ENCODE data around the gene TMPRSS9.
A peak's percentile ranks its signal among the peaks of the same experiment; 100 is the strongest.

The TMPRSS9 gene

GRCh38 chr19:2423915-2424685 lies 64.0 kb downstream of the TMPRSS9 start:
- no peak for TF ChIP-seq CTCF (IDR thresholded peaks at IDR 0.05; ENCODE audit: control extremely low read depth, extremely low read depth, low read depth, missing control alignments)
- ChIA-PET CTCF (interaction anchor here (1.3 kb wide), 1 partner anchor 268 kb away, joined by 3 read pairs; no protein-coding TSS in a partner anchor), POLR2A (interaction anchor here (0.7 kb wide), 1 partner anchor 272 kb away, joined by 7 read pairs; no protein-coding TSS in a partner anchor)
- DNase-seq (ENCODE audit: extremely low spot score), result no peak

GRCh38 chr19:2424686-2425621 lies 64.9 kb downstream of the TMPRSS9 start:
- TF ChIP-seq CTCF (IDR thresholded peaks at IDR 0.05; ENCODE audit: control extremely low read depth, extremely low read depth, low read depth, missing control alignments), result no peak
- DNase-seq (ENCODE audit: extremely low spot score), result no peak
- CTCF ChIA-PET, result interaction anchor here (1.7 kb wide), 1 partner anchor 29 kb away, joined by 3 read pairs; no protein-coding TSS in a partner anchor
- POLR2A ChIA-PET, result interaction anchor here (0.7 kb wide), 1 partner anchor 273 kb away, joined by 7 read pairs; no protein-coding TSS in a partner anchor

GRCh38 chr19:2425622-2426581 lies 65.8 kb downstream of the TMPRSS9 start:
- no peak for TF ChIP-seq CTCF (IDR thresholded peaks at IDR 0.05; ENCODE audit: control extremely low read depth, extremely low read depth, low read depth, missing control alignments)
- no peak for DNase-seq (ENCODE audit: extremely low spot score)
- POLR2A ChIA-PET, result no interaction called here
- CTCF ChIA-PET, result interaction anchor here (1.1 to 1.7 kb wide), 2 partner anchors 28 to 211 kb away, joined by 3 read pairs; no protein-coding TSS in a partner anchor

- CTCF ChIA-PET, result interaction anchor here (1.1 to 1.8 kb wide), 5 partner anchors 11 to 210 kb away, joined by 3 to 6 read pairs (median 4); no protein-coding TSS in a partner anchor
- TF ChIP-seq CTCF (IDR thresholded peaks at IDR 0.05; ENCODE audit: control extremely low read depth, extremely low read depth, low read depth, missing control alignments), result no peak
- POLR2A ChIA-PET, result interaction anchor here (0.6 to 1.2 kb wide), 6 partner anchors 15 to 263 kb away, joined by 3 to 12 read pairs (median 4); partner anchors contain the start of genes DOT1L, GADD45B and LMNB2
- DNase-seq (ENCODE audit: extremely low spot score), result peak; percentile 81
These were observed 66.8 kb downstream of the TMPRSS9 start for GRCh38 chr19:2426611-2427428.

Data from GM10248 (cell line).